Measurements from ENCODE around the gene CDC42EP2.
"Not testable (repeated sequence)": the region's sequence is repeated elsewhere in the genome, so short reads cannot be mapped to it uniquely, and the experiment has no call there.

CDC42EP2 gene

DNA sequence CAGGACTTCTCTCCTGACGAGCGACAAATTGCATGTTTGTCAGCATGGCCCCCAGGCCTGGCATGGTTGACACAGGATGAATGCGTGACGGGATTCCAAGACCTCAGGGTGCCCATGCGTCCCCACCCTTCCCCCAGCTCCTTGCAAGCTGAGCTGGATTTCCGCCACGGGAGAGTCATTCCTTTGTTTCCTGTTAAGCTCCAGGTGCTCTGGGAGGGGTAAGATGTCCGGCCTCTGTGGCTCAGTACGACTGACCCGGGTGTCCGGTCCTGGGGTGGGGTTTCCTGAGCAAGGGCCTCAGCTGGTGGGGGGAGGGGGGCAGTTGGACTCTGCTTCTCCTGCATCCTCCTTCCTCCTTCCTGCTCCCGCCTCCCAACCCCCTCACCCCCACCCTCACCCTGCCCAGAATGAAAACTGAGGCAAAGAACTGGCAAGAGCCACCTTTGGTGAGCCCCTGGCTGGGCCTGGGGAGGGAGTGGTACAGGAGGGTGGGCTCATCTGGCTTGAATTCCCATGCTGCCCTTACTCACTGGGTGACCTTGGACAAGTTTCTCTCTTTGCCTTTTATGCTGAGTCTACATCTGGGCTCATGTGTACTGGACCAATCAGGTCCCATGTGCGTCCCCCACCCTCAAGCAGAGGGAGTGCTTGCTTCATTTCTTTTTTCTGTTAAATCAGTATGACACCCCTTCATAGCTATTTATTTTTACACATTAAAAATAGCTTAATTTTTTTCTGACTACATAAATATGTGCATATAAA, 2.5 kb downstream of the CDC42EP2 start:
- DNase-seq (ENCODE audit: low read depth in 2 of 2) = no peak

DNA sequence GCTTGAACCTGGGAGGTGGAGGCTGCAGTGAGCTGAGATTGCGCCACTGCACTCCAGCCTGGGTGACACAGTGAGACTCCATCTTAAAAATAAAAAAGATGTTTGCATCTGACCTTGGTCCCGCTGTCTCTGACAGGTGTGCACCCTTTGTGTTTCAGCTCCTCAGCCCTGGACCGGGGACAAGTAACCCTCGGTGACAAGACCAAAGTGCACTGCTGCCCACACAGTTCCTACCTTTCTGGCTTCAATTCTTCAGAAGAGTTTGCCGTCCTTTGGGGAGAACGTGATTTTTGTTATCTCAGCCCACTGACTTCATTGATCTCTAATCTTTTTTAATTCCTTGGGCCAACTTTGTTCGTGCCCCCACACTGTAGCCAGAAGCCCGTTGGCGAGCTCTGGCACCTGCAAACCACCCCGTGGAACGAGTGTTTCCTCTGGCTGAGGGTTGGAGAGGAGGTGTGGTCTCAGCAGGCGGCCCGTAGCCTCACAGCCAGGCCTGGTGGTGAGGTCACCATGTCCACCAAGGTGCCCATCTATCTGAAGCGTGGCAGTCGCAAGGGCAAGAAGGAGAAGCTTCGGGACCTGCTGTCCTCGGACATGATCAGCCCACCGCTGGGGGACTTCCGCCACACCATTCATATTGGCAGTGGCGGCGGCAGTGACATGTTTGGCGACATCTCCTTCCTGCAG, 5.9 kb downstream of the CDC42EP2 start:
- no peak for DNase-seq (ENCODE audit: low read depth in 2 of 2)

DNA sequence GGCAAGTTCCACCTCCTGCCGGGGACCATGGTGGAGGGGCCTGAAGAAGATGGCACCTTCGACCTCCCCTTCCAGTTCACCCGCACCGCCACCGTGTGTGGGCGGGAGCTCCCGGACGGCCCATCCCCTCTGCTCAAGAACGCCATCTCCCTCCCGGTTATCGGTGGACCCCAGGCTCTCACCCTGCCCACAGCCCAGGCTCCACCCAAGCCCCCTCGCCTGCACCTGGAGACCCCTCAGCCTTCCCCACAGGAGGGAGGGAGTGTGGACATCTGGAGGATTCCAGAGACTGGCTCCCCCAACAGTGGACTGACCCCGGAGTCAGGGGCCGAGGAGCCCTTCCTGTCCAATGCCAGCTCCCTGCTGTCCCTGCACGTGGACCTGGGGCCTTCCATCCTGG, 6.4 kb downstream of the CDC42EP2 start:
- DNase-seq (ENCODE audit: low read depth in 2 of 2) = no peak

DNA sequence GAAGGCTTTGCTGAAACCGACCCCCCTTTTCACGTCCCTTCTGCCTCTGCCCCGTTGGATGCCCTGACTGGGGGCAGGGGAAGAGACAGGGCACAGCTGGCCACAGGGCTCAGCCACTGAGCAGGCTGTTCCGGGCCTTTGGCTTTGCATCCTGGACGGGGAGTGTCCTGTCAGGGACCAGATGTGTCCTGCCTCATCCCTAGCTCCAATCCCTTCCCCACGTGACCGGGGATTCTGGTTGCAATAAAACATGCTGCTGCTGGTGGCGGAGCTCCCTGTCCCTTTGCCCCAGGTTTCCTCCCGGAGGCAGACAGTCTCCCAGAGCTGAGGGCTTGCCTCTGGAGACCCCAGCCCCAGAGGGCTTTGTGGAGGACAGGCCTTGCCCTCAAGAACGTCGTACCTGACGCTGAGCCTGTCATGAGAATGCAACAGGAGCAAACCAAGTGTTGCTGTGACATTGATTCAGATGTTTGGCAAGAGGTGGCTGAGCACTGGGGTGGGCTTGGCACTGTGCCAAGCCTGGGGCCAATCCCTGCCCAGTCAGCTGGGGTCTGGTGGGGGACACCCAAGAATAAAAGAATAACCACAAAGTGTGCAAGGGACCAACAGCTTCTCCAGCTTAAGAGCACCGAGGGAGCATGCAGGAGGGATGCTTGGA, 7.3 kb downstream of the CDC42EP2 start:
- no peak for DNase-seq (ENCODE audit: low read depth in 2 of 2)

DNA sequence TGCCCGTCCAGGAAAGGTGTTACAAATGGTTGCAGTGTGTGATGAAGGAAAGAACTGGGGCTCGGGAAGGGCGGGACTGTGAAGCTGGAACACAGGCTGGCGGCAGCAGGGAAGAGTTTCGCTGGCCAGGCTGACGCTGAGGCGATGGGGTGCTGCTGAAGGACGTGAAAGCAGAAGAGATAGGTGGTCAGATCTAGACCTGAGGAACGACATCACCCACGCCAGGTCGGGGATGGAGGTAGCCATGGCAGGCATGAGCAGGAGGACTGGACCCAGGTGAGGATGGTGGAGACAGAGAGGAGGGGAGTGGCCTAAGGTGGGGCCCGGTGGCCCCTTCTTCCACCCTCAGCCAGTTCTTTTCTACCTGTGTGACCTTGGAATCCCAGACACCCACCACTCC, 9.1 kb downstream of the CDC42EP2 start:
- DNase-seq (ENCODE audit: low read depth in 2 of 2) = no peak

DNA sequence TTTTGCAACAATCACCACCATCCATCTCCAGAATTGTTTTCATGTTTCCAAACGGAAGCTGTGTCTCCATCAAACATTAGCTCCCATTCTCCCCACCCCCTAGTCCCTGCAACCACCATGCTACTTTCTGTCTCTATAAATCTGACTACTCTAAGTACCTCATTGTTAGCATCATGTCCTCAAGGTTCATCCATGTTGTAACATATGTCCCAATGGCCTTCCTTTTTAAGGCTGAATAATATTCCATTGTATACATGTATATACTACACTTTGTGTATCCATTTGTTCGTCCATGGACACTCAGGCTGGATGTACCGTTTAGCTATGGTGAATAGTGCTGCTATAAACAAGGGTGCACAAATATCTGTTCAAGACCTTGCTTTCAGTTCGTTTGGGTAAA, 10.8 kb downstream of the CDC42EP2 start:
- DNase-seq (ENCODE audit: low read depth in 2 of 2) = no peak

DNA sequence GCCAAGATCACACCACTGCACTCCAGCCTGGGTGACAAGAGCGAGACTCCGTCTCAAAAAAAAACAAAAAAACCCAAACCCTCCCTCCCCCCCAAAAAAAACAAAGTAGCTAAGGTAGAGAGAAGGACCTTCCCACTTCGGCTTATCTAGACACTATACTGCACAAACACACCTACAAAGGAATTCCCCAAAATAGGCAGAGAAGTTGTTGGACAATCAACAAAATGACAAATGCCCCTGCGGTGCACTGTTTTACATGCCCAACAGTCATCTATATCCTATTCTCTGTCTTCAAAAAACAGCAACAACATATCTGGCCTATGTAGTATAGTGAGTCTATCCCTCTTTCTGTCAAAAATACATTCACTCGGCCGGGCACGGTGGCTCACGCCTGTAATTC, 12.4 kb downstream of the CDC42EP2 start:
- DNase-seq (ENCODE audit: low read depth in 2 of 2) = no peak

DNA sequence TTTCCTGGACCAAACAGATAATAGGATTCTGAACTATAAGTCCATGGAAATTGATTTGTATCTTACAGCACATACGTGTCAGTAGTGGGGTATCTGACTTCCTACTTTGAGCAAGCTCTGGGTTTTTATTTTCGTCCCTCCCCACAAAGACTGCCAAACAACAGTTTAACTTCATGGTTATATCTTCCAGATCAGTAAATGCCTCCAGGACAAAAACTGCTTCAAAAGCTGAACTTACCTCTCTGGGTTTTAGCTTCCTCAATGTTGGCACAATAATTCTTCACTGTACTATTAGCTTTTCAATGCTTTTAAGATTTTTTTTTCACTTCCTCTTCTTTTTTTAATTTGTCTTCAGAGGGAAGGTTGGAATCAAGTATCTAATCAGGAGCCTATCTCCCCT, 14.8 kb downstream of the CDC42EP2 start:
- DNase-seq (ENCODE audit: low read depth in 2 of 2) = no peak

DNA sequence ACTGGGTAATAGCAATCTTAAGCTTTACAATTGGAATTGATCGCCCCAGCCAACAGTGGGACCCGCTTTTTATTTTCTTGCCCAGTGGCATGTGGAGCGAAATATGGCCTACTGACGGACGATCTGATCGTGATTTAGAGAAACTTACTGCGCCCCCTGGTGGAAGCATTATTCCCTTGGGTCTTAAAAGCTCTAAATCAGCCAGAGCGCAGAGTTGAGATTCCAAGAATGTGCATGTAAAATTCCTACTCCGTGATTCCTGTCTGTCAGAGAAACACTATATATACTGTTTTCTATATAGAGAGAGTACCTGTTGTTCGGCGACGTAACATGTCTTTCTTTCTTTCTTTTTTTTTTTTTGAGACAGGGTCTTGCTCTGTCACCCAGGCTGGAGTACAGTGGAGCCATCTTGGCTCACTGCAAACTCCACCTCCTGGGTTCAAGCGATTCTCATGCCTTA, 15.3 kb downstream of the CDC42EP2 start:
- peak; percentile 80 to 82 for DNase-seq (ENCODE audit: low read depth in 2 of 2)

DNA sequence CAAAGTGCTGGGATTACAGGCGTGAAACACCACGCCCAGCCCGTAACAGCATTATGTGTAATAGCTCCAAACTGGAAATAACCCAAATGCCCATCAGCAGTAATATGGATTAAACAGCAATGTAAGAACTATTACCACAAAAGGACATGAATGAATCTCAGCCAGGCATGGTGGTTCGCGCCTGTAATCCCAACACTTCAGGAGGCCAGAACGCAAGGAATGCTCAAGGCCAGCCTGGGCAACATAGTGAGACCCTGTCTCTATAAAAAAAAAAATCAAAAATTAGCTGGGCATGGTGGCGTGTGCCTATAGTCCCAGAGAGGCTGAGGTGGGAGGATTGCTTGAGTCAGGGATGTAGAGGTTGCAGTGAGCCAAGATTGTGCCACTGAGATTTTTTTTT, 15.9 kb downstream of the CDC42EP2 start:
- no peak for DNase-seq (ENCODE audit: low read depth in 2 of 2)

DNA sequence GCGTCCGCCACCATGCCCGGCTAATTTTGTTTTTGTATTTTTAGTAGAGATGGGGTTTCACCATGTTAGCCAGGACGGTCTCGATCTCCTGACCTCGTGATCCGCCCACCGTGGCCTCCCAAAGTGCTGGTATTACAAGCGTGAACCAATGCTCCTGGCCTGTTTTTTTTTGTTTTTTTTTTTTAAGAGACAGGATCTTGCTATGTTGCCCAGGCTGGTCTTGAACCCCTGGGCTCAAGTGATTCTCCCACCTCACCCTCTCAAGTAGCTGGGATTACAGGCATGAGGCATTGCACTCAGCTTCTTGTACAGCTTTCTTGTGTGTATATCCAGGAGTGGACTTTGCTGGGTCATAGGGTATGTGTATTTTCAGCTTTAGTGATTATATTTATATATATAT, 17.9 kb downstream of the CDC42EP2 start:
- not testable (repeated sequence) for DNase-seq (ENCODE audit: low read depth in 2 of 2)

DNA sequence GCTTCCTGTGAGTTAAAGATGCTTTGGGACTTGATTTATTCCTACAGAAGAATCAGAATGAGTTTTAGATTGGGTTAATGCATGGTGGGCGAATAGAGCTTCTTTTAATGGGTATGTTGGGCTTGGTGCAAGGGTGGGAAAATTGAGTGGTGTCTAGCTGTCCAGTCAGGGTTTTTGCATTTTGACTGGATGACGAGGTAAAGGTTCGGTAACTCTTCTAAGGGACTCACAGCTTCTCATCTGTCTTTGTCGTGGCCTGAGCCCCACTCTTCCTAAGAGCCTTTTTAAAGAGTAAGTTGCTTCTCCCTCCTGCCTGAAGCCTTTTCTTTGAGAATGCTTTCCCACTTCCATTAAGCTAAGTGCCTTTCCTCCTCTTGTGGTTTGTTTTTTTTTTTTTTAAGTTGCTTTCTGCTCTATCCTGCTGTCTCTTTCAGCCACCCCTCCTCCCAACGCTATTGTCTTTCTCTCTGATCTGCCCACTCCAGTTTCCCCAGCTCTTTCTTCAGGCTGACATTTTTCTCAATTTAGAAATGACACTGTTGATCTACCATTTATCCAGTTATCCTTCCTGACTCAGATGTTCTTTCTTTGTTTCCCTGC, 20.1 kb downstream of the CDC42EP2 start:
- DNase-seq (ENCODE audit: low read depth in 2 of 2) = no peak

DNA sequence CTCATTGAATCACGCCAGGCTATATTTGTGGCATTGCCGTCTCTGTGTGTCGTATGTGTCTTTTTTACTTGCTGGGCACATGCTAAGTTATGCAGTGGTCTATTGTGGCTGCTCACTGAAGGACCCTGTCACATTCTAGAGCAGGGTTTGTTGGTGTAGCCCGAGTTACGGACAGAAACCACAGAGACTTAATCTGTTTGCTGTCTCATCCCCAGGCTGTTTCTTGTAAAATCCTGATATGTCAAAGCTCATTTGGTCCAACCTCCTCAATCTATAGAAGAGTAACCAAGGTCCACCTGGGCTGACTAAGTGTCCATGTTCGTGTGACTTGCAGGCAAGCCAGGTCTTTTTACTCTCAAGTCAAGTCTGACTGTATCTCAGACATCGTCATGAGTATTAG, 24.0 kb downstream of the CDC42EP2 start:
- DNase-seq (ENCODE audit: low read depth in 2 of 2) = no peak

DNA sequence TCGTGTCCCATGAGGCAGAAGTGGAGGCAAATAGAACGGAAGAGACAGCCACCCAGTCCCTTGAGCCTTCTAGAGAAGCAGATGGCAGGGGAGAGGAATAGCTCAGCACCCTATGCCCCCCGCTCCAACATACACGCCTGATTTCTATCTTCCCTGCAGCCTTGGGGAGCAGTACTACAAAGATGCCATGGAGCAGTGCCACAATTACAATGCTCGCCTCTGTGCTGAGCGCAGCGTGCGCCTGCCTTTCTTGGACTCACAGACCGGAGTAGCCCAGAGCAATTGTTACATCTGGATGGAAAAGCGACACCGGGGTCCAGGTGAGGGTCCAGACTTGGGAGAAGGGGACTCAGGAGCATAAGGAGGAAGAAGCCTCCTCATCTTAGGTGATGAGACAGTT, 25.6 kb downstream of the CDC42EP2 start:
- no peak for DNase-seq (ENCODE audit: low read depth in 2 of 2)

DNA sequence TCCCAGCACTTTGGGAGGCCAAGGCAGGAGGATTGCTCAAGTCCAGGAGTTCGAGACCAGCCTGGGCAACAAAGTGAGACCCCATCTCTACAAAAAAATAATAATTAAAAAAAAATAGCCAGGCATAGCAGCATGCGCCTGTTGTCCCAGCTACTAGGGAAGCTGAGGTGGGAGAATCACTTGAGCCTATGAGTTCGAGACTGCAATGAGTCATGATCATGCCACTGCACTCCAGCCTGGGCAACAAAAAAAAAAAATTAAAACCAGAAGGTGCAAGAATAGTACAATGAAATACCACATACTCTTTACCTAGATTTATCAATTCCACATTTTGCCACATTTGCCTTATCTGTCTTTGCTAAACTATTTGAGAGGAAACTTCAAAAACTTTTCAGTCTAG, 27.2 kb downstream of the CDC42EP2 start:
- DNase-seq (ENCODE audit: low read depth in 2 of 2) = no peak

DNA sequence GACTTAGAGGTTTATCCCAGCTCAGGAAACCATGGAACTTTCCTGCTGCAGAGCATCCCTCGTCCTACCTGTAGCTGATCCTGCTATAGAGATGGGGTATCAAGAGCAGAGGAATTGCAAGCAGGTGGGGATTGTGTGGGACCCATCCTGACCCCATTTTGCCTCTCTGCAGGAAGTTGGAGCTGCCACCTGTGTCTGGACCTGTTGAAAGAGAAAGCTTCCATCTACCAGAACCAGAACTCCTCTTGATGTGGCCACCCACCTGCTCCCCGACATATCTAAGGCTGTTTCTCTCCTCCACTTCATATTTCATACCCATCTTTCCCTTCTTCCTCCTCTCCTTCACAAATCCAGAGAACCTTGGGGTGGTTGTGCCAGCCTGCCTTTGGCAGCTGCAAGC, 36.8 kb downstream of the CDC42EP2 start:
- no peak for DNase-seq (ENCODE audit: low read depth in 2 of 2)

DNA sequence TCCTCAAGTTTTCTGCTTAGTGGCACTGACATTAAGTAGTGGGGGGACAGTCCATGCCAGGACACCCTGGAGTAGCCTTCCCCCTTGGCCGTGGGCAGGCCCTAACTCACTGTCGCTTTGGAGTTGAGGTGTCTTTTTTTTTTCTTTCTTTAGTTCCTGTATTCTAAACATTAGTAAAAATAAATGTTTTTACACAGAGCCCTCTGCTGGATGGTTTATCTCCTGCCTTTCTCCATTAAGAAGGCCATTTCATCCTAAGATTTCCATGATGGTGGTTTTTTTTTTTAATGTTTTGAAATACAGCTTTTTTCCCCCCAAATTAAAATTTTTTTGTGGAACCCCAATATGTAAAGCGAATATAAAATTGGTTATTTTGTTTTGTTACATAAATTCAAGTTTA, 38.1 kb downstream of the CDC42EP2 start:
- no peak for DNase-seq (ENCODE audit: low read depth in 2 of 2)

DNA sequence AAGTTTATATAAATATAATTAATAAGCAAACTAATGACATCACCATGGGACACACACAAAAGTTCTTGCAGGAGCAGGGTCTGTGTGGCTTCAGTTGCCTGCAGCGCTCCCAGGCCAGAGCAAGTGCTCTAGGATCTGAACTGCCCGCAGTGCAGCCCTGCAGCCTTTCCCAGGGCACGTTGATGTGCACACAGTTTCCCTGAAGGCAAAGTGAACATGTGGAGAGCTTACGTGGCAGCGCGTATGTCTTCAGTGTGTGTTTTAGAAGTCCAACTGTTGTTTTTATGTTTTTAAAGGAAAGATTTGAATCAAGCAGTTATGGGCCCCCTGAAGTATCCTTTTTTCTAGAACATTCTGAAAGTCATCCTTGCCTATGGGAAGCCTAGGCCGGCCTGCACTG, 38.7 kb downstream of the CDC42EP2 start:
- DNase-seq (ENCODE audit: low read depth in 2 of 2) = no peak

DNA sequence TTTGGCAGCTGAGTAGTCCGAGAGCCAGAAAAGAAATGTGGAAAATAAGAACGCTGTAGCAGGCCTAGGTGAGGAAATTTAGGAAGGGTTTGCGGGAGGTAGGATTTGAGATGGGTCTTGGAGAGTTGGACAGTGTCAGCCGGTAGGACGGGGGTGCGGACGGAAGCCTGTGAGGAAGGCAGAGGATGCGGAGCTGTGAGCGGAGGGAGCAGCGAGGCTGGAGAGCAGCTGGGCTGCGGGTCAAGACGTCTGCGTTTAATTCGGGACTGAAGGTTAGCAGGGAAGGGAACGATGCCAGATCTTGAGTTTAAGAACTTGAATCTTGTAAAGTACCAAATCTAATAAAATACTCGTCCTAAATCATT, 39.2 kb downstream of the CDC42EP2 start:
- no peak for DNase-seq (ENCODE audit: low read depth in 2 of 2)

DNA sequence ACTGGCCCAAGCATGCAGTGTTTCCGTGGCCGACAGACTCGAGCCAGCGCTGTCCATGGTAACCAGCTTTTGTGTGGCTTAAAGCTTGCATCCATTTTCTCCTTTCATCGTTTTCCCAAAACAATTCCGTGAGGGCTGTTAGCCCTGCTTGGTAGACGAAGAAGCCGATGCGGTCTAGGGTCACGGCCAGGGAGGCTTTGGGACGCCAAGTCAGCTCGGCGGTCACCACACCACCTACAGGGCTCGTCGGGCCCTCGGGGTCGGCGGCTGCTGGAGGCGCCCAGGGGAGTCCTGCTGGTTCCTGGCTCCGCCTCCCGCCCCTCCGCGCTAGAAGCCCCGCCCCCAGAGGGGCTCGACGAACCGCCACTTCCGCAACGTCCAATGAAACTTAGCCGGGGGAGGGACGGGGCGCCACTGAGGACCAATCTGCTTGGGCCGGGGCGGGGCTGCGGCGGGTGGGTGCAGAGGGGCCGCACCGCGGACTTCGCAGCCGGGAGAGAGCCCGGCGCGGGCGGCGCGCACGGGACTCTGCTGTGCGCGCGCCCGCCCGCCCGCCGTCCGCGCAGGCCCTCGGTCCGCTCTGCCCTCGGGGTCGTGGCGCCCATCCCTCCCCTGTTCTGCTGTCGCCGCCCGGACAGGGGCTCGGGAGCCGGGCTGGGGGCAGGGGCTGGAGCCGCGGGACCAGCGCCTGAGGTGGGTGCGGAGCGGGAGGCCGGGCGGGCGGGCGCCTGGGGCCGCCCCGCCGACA, 39.8 kb downstream of the CDC42EP2 start, which contains the start of gene TIGD3:
TIGD3 (plus strand) TSS at position 487 of the 748 bp plus-strand sequence. CDS start 1,058 bp downstream, outside the sequence.
- peak; percentile 82 to 86 for DNase-seq (ENCODE audit: low read depth in 2 of 2)

DNA sequence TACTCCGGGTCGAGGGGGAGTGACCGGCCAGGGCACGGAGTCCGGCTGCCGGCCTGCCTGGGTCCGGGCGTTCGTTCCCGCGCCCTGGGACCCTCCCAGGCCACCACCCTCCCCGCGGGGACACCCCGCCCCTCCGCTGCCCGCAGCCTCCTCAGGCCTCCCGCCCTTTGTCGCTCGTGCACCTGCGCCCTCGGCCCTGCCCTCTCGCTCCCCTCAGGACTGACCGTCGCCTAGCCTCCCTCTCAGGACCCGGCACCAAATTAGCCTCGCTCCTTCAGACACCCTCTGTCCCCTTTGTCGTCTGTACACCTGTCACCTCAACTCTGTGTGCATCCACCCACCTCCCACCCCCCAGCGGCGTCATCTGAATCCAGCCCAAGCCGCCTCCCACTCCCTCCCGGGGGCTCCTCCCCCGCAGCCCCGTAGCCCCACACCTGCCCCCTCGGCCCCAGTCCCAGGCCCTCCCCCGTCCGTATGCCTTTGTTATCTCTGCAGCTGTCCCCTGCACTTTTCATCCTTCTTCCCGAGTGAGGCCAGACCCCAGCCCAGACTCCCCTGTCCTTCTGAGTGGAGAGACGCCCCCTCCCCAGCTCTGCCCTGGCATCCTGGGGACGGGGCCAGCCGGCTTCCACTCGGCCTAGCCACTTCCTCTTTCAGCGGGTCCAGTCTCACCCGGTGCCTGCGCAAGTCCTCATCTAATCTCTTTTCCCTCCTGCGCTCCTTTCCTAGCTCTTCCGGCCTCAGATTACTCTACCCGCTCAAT, 40.5 kb downstream of the CDC42EP2 start:
- no peak for DNase-seq (ENCODE audit: low read depth in 2 of 2)

All from fibroblast of skin of left quadriceps (primary cell).